Germinal center (tissue), 1 donor: ENCODE measurements around the gene NGB.
"Not testable (repeated sequence)": the region's sequence is repeated elsewhere in the genome, so short reads cannot be mapped to it uniquely, and the experiment has no call there.

ENCODE experiments used
- DNase-seq: peaks from one replicate; pipeline ENCODE4 v3.0.0; 2012; ENCODE audit warnings: mixed read lengths, low spot score

NGB gene

DNA sequence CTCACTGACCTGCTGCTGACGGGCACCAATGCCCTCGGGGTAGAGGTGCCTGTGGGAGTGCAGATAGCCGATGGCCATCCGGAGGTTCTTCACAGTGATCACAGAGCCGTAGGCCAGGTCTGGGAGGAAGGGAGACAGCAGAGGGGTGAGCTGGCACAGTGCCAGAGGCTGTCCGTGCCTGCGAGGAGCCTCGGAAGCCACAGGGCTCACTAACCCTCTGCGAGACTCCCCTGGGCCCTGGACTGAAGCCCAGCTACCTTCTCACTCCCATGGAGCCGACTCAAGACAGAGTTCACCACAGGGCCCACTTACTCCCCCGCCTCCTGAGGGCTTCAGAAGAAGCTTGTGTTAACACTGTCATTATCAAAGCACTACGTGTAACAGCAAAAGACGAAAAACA lies 25.1 kb upstream of the NGB start:
- no peak for DNase-seq

DNA sequence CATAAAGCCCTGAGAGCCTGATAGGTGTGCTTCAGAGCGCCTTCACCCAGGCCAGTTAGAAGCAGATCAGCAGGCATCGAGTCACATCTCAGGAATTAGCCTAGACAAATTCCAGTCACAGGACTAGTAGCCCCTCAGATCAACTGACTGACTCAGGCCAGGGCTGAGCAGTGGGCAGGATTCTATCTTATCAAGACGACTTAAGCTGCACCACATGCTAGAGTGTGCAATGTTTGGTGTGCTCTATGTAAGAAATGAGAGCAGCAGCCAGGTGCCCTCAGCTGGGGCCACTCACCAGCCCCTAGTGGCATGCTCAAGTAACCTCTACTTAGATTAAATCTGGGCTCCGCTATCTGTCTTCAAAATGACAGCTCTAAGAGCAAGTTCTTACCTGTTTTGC lies 19.7 kb upstream of the NGB start:
- no peak for DNase-seq

DNA sequence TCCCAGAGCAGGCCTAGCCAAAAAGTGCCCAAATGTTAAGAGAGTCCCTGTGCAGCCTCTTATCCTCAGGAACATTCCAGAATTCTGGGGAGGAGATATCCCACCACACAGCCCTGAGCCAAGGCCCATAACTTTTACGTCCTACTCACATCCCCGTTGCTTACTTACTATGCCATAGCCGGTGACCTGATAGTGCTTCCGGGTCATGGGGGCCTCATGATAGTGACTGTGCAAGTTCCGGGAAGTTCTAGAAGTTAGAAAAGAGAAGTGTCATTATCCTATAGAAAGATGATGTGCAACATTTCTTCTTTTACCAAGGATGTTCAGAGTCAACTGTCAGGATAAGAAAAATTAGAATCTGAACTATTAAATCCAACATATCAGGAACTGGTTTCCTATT lies 15.6 kb upstream of the NGB start:
- no peak for DNase-seq

DNA sequence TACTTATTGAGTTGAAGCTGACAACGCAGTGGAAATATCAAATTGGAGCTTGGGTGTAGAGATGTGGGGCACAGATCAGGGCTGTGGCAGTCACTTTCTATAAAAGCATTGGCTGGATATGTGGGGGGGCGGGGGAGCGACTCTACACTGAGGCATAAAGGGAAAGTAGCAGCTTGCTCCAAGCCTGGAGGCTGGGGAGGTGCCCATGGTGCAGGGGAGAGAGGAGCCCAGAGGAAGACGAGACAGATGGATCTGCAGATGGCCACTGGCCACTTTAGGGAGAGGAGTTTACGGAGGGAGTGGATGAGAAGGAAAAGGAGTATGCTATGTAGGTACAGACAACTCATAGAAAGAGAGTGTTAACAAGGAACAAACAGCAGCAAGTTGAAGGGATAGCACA lies 13.5 kb upstream of the NGB start:
- no peak for DNase-seq

DNA sequence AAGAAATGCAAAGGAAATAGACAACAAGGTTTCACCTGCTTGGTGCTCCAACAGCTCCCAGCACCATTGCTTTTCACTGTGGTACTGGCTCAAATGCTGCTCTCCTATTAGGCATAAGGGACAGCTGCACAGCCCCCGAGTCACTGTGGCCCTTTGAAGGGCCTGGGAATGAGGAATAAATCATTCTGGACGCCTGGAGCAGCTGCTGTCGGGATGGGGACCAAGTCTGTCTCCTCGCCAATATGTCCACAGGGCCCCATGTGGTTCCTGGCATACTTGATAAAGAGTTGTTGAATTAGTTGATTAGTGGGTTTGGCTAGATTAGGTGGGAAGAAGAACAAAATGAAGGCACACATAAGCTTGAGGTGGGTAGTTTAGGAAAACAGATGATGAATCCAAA lies 13.1 kb upstream of the NGB start:
- DNase-seq: no peak

DNA sequence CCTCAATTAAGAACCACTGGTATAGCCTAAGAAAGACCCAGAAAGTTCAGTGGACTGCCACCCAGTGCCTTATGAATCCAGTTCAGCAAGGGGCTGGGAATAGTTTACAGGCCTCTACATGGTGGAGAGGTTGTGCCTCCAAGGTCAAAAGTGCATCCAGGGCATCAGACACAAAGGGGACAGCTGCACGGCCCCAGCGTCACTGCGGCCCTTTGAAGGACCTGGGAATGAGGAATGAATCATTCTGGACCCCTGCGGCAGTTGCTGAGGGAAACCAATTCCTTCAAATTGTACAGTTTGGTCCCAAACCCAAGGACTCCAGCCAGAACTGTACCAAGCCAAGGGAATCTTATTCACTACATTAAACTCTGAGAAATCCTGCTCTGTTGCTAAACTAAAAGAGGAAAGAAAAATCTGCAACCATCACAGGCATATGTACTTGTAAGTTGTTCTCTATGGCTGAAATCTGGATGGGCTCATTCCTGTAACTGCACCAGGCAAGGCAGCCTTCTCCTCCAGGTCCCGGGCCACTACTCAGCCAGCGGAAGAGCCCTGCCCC lies 10.9 kb upstream of the NGB start:
- no peak for DNase-seq

DNA sequence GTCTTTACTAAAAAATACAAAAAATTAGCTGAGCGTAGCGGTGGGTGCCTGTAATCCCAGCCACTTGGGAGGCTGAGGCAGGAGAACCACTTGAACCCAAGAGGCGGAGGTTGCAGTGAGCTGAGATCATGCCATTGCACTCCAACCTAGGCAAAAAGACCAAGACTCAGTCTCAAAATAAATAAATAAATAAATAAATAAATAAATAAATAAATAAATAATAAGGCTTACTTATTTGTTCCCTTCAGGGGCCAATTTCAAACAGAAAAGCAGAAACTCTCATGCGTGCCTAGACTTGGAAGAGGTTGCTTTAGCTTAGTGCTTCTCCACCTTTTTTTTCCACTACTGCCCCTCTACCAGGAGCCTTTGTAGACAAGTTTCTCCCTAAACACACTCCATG lies 9.9 kb upstream of the NGB start:
- DNase-seq: not testable (repeated sequence)

DNA sequence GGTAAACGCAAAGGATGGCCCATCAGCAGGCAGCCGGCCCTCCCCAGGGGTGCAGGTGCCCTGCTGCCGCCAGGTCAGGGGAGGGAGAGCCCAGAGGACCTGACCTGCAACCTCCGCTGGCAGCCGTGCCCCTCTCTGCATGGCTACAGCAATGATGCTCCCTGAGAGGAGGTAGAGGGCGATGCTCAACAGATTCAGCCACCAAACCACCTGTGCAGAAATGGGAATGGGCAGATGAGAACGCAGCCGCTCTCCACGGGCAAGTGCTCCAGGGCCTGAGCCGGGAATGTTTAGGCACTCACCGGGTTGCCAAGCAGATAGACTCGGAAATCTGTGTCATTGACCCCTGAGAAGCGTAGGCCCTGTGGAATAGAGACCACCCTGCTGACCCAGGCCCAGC lies 8.7 kb upstream of the NGB start:
- no peak for DNase-seq

DNA sequence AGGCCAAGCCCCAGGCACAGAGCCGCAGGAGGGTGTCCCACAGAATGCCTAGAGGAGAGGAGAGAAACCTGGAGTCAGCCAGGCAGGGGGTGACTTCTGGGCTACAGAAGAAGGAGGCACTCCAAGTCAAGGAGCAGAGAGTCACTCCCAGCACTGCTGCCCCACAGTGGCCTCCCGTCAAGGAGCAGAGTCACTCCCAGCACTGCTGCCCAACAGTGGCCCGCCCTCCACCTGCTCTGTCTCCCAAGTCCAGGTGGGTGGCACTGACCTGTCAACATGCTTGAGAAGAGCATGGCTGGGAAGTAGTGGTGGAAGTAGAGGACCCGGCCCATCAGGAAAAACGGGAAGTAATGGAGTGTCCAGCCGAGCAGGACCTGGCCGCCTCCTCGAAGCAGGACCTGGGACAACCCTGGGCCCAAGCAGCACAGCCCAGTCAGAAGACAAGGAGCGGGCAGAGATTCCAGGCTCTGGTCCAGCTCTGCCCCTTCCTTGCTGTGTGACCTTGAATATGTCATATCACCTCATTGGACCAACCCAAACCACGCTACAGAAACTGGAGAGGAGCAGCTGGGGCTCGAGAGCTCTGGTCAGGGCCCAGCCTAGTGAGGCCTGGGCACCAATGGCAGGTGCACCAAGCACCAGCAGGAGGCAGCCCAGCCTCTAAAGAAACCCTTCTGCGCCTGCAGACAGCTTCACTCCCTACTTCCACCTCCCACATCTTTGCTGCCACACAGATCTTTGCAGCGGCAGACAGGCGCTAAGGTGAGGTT lies 7.6 kb upstream of the NGB start:
- DNase-seq: no peak

DNA sequence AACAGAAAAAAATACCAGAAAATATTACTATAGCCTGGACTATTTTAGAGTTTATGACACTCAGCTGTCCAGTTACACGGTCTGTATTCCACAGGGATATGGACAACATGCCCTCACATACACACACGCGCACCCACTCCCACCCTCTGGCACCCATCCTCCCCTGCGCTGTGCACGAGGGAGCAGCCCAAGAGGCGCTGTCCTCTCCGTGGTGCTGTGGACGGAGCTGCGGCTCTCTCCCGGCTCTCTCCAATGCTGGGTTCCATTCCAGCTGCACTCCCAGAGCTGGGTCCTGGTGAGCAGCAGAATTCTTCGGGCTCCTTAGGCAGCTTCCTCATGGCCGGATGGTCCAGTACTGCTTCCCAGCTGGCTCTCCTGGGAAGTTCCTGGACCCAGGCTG lies 6.0 kb upstream of the NGB start:
- no peak for DNase-seq

DNA sequence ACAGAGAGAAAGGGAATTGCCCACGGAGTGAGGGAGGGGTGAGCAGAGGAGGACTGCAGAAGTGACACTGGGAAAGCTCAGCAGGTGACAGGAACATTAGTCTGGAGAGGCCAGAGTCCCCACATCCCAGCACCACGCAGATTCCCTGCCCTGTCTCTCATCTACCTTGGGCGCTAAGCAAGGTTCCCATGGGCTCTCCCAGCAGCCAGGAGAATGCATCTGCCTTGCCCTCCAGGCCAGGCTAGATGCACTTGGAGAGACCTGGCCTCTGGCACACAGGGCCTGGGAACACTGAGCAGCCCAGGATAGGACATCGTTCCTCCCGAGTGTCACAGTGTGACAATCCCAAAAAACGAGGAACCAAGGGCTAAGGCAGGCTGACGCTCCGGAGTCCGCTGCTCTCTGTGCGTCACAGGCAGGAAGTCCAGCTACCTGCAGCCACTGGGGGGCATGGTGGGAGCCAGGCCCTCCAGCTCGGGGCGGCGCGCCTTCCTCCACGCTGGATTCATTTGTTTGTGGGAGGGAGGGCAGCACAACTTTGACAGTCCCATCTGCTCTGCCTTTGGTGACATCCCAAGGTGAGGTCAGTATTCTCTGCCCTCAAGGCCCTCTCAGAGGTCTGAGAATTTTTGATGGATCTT lies 5.4 kb upstream of the NGB start:
- no peak for DNase-seq

DNA sequence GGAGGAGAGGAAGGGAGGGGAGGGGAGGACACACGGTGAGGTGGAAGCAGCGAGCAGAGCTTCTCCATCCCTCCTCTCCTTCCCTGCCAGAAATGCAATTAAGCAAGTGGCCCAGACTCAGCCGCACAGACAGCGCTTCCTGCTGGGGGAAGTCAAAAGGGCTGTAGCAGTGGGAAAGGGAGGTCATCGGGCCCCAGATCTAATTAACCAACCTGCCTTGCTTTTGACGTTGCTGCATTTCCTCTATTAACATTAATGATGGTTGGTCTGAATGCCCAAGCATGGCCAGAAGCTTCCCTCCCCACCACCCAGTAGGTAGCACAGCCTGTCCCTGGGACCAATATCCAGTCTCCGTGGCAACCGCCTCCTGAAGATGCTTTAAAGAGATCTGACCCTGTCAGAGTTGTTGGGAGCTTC lies 4.6 kb upstream of the NGB start:
- DNase-seq: no peak

DNA sequence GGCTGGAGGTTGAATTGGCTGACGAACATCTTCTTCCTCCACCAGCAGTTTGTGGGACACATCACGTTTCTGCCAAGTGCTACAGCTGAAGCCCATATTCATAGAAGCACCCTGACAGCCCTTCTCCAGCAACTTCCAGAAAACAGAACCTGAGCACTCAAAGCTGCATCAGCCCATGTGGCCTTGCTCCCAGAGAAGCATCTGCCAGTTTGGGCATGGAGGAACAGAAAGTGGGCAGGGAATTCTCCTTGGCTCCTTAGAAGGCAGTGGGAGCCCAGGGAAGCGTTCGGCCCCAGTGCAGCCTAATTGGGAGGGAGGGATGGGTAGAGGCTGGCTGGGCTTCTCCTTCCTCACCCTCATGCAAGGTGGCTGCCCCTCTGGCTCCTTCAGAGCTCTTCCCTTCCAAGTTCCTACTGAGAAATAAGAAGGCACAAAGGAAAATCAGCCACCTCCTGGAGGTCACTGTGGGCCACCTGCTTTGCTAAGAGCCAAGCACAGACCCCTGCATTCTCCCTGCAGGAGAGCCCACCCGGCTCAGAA lies 4.1 kb upstream of the NGB start:
- no peak for DNase-seq

DNA sequence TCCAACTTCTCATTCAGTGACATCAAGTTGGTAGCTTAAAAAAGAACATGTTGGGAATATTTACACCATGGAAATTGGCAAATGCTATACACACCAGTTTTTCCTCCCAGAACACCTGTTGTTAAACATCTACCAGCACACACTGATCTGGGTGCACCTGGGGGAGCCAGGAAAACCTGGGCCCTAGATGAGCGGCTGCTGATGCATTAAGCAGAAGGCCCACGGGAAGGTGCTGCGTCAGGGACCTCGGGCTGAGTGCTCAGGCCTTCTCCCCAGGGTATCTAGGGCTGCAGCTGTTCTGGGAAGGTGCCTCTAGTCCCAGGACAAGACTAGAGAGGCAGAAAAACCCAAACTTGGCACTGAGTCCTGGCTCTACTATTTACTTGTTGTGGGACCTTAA lies 2.8 kb upstream of the NGB start:
- no peak for DNase-seq

DNA sequence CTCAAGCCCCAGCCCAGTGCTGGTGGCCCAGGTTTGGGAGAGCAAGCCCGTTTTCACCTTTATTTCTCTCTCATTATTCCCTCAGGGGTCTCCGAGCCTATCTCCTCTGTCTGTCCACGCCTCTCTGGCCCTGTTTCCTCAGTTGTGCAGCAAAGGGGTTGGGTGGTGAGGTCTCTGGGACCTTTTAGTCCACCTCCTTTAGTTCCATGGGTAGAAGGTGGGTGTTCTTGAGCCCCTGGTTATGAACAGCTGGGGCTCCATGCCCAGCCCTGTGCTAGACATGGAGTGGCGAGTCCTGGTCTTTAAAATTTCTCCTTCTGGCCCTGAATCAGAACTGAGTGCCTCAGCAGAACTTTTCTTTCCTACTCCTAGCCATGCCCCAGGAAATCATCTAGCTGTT lies 1.3 kb upstream of the NGB start:
- DNase-seq: no peak

DNA sequence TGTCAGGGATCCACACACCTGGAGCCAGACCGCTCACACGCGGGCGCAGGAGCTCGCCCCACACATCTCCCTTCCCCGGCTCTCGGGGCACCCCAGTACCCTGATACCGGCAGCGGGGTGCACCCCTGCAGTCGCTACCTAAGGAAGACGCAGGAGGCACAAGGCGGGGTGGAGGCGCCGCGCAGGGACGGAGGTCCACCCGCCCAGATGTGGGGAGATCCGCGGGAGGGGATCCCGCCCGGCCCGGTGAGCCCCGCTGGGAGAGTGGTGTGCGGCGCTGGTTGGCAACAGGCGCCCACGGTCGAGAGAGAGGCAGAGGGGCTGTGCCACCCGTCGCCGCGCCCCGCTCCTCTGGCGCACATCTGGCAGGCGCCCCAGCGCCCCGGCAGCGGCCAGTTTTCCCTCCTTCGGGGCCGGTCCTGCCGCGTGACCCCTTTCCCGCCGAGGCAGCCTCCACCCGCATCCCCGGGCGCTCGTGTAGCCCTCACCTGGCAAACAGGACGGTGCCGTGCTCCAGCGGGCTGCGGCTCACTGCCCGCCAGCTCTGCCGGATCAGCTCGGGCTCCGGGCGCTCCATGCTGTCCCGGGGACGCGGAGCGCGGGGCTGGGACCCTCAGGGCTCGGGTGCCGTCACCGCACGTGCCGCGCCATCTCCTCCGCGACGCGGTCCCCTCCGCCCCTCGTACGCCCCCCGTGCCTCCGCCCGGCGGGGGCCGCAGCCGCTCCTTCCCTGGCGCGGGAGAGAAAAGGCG lies 469 bp downstream of the NGB start:
- no peak for DNase-seq

DNA sequence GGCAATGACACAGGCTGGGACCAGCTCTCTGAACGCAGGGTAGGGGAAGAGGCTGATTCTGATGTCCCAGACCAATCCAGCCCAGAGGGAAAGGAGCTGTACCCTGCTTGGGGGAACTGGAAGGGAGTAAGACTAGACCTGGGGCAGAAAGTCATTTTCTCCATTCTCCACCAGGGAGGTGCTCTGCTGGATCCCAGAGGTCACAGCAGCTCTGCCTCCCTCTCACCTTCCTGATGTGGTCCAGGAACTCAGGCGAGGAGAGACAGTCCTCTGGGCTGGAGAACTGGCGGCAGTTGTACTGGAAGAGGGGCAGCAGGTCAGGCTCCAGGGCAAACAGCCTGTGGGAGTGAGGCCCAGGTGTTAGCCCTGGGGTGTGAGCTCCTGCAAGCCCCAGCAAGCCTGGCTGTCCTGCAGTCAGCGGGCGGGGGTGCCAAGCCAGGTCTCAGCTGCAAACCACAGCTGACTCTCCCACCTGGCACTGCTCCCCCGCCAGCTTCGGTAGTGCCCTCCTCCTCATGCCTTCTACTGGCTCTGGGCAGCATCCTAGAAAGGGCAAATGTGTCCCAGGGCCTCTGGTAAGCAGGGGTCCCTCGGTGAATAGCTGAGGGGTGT lies 1.9 kb downstream of the NGB start:
- no peak for DNase-seq

DNA sequence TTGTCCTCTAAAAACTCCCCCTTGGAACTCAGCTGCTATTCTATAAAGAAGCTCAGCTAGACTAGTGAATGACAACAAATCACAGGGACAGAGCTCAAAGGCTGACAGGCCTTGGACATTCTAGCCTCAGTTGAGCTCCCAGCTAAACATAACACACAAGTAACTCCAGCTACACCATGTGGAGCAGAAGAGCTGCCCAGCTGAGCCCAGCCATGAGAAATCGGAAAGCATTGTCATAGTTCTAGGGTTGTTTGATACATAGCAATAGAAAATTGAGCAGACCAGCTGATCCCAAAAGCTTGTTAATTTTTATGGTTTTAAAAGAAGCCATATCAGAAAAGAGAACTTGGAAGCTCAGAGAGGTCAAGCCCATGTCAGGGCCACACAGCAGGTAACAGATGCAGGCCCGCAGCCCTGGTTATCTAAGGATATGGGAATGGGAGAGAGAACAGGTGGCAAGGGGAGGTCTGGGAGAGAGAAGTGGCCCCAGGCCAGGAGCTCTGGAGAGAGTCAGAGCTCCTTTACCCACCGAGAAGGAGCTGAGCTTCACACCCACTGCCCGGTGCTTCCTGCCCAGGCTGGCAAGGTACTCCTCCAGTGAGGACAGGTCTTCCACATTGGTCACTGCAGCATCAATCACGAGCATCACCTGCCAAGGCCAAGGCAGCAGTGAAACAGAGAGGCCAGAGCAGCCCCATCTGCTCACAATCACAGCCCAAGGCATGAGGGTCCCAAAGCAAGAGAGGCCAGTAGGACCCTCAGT lies 2.9 kb downstream of the NGB start:
- DNase-seq: no peak

DNA sequence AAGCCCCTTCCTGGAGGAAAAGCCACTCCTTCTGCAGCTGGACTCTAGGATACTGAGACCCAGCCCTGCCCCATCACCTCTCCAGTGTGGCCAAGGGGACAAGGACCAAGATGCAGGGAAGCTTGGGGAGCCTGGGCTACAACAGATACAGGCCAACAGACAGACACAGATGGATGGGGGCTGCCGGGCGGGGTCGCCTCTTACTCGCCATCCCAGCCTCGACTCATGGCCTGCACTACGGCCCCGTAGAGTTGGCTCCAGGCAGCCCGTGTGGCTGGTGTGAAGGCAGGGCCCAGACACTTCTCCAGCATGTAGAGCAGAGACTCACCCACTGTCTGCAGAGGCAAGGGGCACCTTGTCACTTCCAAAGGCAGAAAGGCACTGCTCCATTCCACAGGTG lies 4.7 kb downstream of the NGB start:
- DNase-seq: no peak

DNA sequence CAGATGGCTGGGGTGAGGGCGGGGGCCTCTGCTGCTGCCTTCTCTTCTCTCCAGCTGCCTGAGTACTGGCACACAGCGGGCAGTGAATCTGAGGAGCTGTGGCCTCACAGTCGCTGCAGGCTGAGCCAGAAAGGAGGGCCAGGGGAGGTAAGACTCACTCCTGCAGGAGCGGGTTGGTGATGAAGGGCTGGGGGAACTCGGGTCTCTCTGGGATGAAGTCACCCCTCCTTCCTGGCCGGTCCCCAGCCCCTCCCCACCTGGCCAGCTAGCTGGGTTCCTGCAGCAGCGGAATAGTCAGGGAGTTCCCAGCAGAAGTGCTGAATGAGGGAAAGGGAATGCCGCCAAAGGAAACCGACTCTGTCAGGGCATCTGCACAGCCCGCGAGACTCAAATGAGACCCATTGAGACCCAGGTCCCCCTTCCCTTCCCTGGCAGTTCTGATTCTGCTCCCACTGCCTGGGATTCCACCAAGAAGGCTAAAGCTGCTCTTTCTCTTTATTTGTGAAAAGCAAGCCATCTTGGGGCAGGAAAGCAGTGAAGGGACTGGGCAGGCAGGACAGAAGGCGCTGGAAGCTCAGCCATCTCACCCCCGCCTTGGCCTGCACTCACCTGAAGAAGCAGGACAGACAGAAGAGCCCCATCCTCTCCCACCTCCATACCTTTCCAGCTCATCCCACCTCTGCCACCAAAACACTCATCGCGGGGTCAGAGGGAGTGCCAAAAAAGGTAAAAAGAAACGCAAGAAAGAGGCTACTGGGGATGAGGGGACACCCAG lies 5.3 kb downstream of the NGB start:
- DNase-seq: no peak

DNA sequence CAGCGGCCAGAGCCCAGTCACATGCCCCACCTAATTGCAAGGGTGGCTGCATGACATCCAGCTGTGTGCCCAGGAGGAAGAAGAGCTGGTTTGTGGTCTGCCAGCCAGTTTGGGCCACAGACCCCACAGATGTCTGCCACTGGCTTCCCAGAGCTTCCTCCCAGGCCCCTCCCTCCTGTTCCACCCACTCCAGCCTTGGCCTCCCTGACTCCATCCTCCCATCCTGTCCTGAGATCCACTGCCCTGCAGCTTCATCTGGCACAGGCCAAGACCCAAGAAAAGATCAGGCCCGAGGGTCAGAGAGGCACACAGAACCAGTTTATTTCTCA lies 5.9 kb downstream of the NGB start:
- no peak for DNase-seq
